WTC11 (cell line): ENCODE data around the gene COL6A5. TPM values are rescaled to one million over a fixed set of nuclear protein-coding genes. Genes with fewer than 3 reads are reported as not detected.

Source experiments
- ATAC-seq: fragments of 200-7000 bp; cut with Tn5 transposase; 2 replicates; pipeline ENCODE4 v1.10.0; 2021; ENCODE audit warnings: mild to moderate bottlenecking, moderate library complexity
- CTCF ChIA-PET: fragments of 300-600 bp; sonication (Branson Sonifier 250); formaldehyde crosslinking; loops from one replicate; lab custom pipeline; 2021; ENCODE audit warnings: antibody characterized with exemption; lab: Charles Lee
- POLR2A ChIA-PET: fragments of 350-600 bp; sonication (Branson Sonifier 250); formaldehyde crosslinking; loops from one replicate; lab custom pipeline; 2021; ENCODE audit warnings: antibody characterized with exemption; lab: Charles Lee
- DNase-seq: peaks from one replicate; pipeline ENCODE4 v3.0.0; 2021; ENCODE audit warnings: low spot score
- H3K27ac Mint-ChIP-seq: 2 replicates; pipeline ENCODE4 v1.8.0; 2021; ENCODE audit warnings: mixed read lengths
- H3K27me3 Mint-ChIP-seq: 2 replicates; pipeline ENCODE4 v1.8.0; 2021; ENCODE audit warnings: low read depth, mild to moderate bottlenecking, moderate library complexity, mixed read lengths
- H3K36me3 Mint-ChIP-seq: 2 replicates; pipeline ENCODE4 v1.8.0; 2021; ENCODE audit warnings: mixed read lengths
- H3K4me1 Mint-ChIP-seq: 2 replicates; pipeline ENCODE4 v1.8.0; 2022; ENCODE audit warnings: mixed read lengths
- H3K4me3 Mint-ChIP-seq: 2 replicates; pipeline ENCODE4 v1.8.0; 2021; ENCODE audit warnings: mild to moderate bottlenecking, moderate library complexity, mixed read lengths
- H3K9me3 Mint-ChIP-seq: 2 replicates; pipeline ENCODE4 v1.8.0; 2021; ENCODE audit warnings: mixed read lengths
- ATF1 ChIP-seq: sonication (generic); formaldehyde crosslinking; IDR thresholded peaks from 2 replicates; pipeline ENCODE4 v1.8.1; 2023; ENCODE audit warnings: mild to moderate bottlenecking, moderate library complexity, missing genetic modification reagents
- ELF4 ChIP-seq: sonication (generic); formaldehyde crosslinking; IDR thresholded peaks from 2 replicates; pipeline ENCODE4 v1.8.1; 2022; ENCODE audit warnings: low read depth, mild to moderate bottlenecking, moderate library complexity, missing genetic modification reagents
- ESRRA ChIP-seq: sonication (generic); formaldehyde crosslinking; IDR thresholded peaks from 2 replicates; pipeline ENCODE4 v1.8.1; 2022; ENCODE audit warnings: mild to moderate bottlenecking, missing genetic modification reagents, borderline replicate concordance
- FOXP1 ChIP-seq: sonication (generic); formaldehyde crosslinking; IDR thresholded peaks from 2 replicates; pipeline ENCODE4 v1.8.0; 2022; ENCODE audit warnings: missing genetic modification reagents, mild to moderate bottlenecking, moderate library complexity, borderline replicate concordance
- JAZF1 ChIP-seq: fragments of 250-450 bp; sonication (Bioruptor Pico); IDR thresholded peaks from 2 replicates; pipeline ENCODE4 v1.9.0; 2021; ENCODE audit warnings: moderate library complexity, mild to moderate bottlenecking, inconsistent platforms
- JUN ChIP-seq: sonication (generic); formaldehyde crosslinking; IDR thresholded peaks from 2 replicates; pipeline ENCODE4 v1.8.0; 2023; ENCODE audit warnings: mild to moderate bottlenecking, missing genetic modification reagents
- MXD4 ChIP-seq: fragments of 250-450 bp; sonication (Bioruptor Pico); IDR thresholded peaks from 2 replicates; pipeline ENCODE4 v1.8.0; 2021; ENCODE audit warnings: mild to moderate bottlenecking, moderate library complexity, borderline replicate concordance
- MYBL2 ChIP-seq: sonication (generic); formaldehyde crosslinking; IDR thresholded peaks from 2 replicates; pipeline ENCODE4 v1.8.1; 2023; ENCODE audit warnings: mild to moderate bottlenecking, moderate library complexity, missing genetic modification reagents
- NR2C2 ChIP-seq: sonication (generic); formaldehyde crosslinking; IDR thresholded peaks from 2 replicates; pipeline ENCODE4 v1.8.0; 2022; ENCODE audit warnings: mild to moderate bottlenecking, missing genetic modification reagents
- OVOL2 ChIP-seq: fragments of 250-450 bp; sonication (Bioruptor Pico); IDR thresholded peaks from 2 replicates; pipeline ENCODE4 v1.9.0; 2021; ENCODE audit warnings: mild to moderate bottlenecking, borderline replicate concordance
- PRRX2 ChIP-seq: fragments of 250-450 bp; sonication (Bioruptor Pico); IDR thresholded peaks from 2 replicates; pipeline ENCODE4 v1.8.0; 2021; ENCODE audit warnings: mild to moderate bottlenecking
- SMAD3 ChIP-seq: sonication (generic); formaldehyde crosslinking; IDR thresholded peaks from 2 replicates; pipeline ENCODE4 v1.8.0; 2022; ENCODE audit warnings: missing genetic modification reagents, mild to moderate bottlenecking, borderline replicate concordance
- SOX15 ChIP-seq: fragments of 250-450 bp; sonication (Bioruptor Pico); IDR thresholded peaks from 2 replicates; pipeline ENCODE4 v1.9.0; 2021; ENCODE audit warnings: mild to moderate bottlenecking
- TP53 ChIP-seq: sonication (generic); formaldehyde crosslinking; IDR thresholded peaks from 2 replicates; pipeline ENCODE4 v1.8.1; 2023; ENCODE audit warnings: mild to moderate bottlenecking, missing genetic modification reagents
- ZNF121 ChIP-seq: sonication (generic); formaldehyde crosslinking; IDR thresholded peaks from 2 replicates; pipeline ENCODE4 v1.8.0; 2023; ENCODE audit warnings: missing genetic modification reagents
- ZNF232 ChIP-seq: sonication (generic); formaldehyde crosslinking; IDR thresholded peaks from 2 replicates; pipeline ENCODE4 v1.8.0; 2022; ENCODE audit warnings: mild to moderate bottlenecking, missing genetic modification reagents
- ZNF263 ChIP-seq: sonication (generic); formaldehyde crosslinking; IDR thresholded peaks from 2 replicates; pipeline ENCODE4 v1.8.1; 2022; ENCODE audit warnings: low read depth, mild to moderate bottlenecking, moderate library complexity, missing genetic modification reagents
- ZNF317 ChIP-seq: sonication (generic); formaldehyde crosslinking; IDR thresholded peaks from 2 replicates; pipeline ENCODE4 v1.8.1; 2023; ENCODE audit warnings: low read depth, mild to moderate bottlenecking, moderate library complexity, missing genetic modification reagents, borderline replicate concordance
- total RNA-seq: library from RNA; stranded (reverse); gene quantifications from 3 replicates; pipeline ENCODE4 v1.2.3, GENCODE V29; 2021
- TF ChIP-seq, protein P1 (sequence below): sonication (generic); formaldehyde crosslinking; IDR thresholded peaks from 2 replicates; pipeline ENCODE4 v1.8.0; 2022; ENCODE audit warnings: mild to moderate bottlenecking, missing genetic modification reagents
- TF ChIP-seq, protein P2 (sequence below): sonication (generic); formaldehyde crosslinking; conservative IDR thresholded peaks from 2 replicates; pipeline ENCODE4 v1.8.1; 2022; ENCODE audit warnings: mild to moderate bottlenecking, missing genetic modification reagents
- TF ChIP-seq, protein P3 (sequence below): fragments of 250-450 bp; sonication (Bioruptor Pico); IDR thresholded peaks from 2 replicates; pipeline ENCODE4 v1.9.0; 2021; ENCODE audit warnings: mild to moderate bottlenecking
- TF ChIP-seq, protein P4 (sequence below): fragments of 250-450 bp; sonication (Bioruptor Pico); IDR thresholded peaks from 2 replicates; pipeline ENCODE4 v1.9.0; 2021; ENCODE audit warnings: moderate library complexity, mild to moderate bottlenecking, inconsistent platforms, borderline replicate concordance
- TF ChIP-seq, protein P5 (sequence below): sonication (generic); formaldehyde crosslinking; IDR thresholded peaks from 2 replicates; pipeline ENCODE4 v1.8.0; 2023; ENCODE audit warnings: missing genetic modification reagents
- TF ChIP-seq, protein P6 (sequence below): sonication (generic); formaldehyde crosslinking; IDR thresholded peaks from 2 replicates; pipeline ENCODE4 v1.8.1; 2023; ENCODE audit warnings: mild to moderate bottlenecking, missing genetic modification reagents, borderline replicate concordance
- TF ChIP-seq, protein P7 (sequence below): fragments of 250-450 bp; sonication (Bioruptor Pico); IDR thresholded peaks from 2 replicates; pipeline ENCODE4 v1.9.0; 2021; ENCODE audit warnings: mild to moderate bottlenecking
- TF ChIP-seq, protein P8 (sequence below): fragments of 200-600 bp; IDR thresholded peaks from 2 replicates; pipeline ENCODE4 v1.8.0; 2022; ENCODE audit warnings: antibody characterized with exemption

COL6A5 gene
- total RNA-seq, 1 experiment from 2014 or later, result not detected

DNA sequence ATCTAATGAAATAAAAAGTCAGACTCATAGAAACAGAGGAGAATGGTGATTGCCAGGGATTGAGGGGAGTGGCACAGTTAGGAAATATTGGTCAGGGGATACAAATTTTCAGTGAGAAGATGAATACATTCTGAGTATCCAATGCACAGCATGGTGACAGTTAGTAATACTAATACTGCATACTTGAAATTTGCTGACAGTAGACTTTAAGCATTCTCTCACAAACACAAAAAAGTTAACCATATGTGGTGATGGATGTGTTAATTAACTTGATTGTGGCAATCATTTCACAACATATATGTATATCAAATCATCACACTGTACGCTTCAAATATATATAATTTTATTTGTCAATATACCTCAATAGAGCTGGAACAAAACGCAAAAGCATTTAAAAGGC is 162.3 kb downstream of the COL6A5 start:
- POLR2A ChIA-PET, result no interaction called here
- Mint-ChIP-seq H3K9me3 (no peaks in the 10 kb centered on the region), H3K4me3 (no peak overlapping the region)

DNA sequence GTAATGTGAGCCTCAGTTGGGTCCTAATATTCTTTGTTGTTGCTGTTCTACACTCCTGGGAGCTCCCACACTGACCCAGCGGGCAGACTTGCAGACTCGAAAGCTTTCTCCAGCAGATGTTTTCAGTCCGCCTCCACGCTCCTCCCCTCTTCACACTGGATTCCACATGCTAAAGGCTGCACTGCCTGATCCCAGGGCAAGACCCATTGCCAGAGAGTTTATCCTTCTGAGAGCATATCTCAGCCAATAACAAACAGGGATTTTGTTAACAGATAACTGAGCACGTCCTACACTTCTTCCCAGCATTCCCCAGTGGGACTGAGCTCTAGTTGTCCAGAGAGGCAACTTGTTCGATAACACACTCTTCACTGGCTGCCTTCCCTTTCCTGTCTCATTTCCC is 163.5 kb downstream of the COL6A5 start:
- Mint-ChIP-seq H3K9me3 (no peaks in the 10 kb centered on the region), H3K4me3 (no peak overlapping the region), H3K27ac (no peak overlapping the region; the same call in 1 of the 2 replicates), H3K4me1 (peaks cover 5% of the 10 kb centered on the region), H3K36me3 (no peaks in the 10 kb centered on the region), H3K27me3 (peaks cover 4% of the 10 kb centered on the region)
- ChIA-PET POLR2A (no interaction called here), CTCF (no interaction called here)
- DNase-seq, result no peak
- ATAC-seq, result peak; percentile 50
- no peak for TF ChIP-seq JAZF1 (CRISPR knock-in tag)
- no peak for TF ChIP-seq JUN (CRISPR knock-in tag)
- no peak for TF ChIP-seq ATF1
- TF ChIP-seq, protein P1, sequence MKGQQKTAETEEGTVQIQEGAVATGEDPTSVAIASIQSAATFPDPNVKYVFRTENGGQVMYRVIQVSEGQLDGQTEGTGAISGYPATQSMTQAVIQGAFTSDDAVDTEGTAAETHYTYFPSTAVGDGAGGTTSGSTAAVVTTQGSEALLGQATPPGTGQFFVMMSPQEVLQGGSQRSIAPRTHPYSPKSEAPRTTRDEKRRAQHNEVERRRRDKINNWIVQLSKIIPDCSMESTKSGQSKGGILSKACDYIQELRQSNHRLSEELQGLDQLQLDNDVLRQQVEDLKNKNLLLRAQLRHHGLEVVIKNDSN, result no peak
- TF ChIP-seq, protein P2, sequence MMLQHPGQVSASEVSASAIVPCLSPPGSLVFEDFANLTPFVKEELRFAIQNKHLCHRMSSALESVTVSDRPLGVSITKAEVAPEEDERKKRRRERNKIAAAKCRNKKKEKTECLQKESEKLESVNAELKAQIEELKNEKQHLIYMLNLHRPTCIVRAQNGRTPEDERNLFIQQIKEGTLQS (CRISPR knock-in tag), result no peak
- TF ChIP-seq SOX15, result no peak
- TF ChIP-seq ZNF121, result no peak
- no peak for TF ChIP-seq FOXP1
- TF ChIP-seq, protein P3, sequence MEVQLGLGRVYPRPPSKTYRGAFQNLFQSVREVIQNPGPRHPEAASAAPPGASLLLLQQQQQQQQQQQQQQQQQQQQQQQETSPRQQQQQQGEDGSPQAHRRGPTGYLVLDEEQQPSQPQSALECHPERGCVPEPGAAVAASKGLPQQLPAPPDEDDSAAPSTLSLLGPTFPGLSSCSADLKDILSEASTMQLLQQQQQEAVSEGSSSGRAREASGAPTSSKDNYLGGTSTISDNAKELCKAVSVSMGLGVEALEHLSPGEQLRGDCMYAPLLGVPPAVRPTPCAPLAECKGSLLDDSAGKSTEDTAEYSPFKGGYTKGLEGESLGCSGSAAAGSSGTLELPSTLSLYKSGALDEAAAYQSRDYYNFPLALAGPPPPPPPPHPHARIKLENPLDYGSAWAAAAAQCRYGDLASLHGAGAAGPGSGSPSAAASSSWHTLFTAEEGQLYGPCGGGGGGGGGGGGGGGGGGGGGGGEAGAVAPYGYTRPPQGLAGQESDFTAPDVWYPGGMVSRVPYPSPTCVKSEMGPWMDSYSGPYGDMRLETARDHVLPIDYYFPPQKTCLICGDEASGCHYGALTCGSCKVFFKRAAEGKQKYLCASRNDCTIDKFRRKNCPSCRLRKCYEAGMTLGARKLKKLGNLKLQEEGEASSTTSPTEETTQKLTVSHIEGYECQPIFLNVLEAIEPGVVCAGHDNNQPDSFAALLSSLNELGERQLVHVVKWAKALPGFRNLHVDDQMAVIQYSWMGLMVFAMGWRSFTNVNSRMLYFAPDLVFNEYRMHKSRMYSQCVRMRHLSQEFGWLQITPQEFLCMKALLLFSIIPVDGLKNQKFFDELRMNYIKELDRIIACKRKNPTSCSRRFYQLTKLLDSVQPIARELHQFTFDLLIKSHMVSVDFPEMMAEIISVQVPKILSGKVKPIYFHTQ (CRISPR knock-in tag), result no peak
- TF ChIP-seq ELF4 (CRISPR knock-in tag), result no peak
- TF ChIP-seq MXD4, result no peak
- no peak for TF ChIP-seq TP53
- TF ChIP-seq, protein P4, sequence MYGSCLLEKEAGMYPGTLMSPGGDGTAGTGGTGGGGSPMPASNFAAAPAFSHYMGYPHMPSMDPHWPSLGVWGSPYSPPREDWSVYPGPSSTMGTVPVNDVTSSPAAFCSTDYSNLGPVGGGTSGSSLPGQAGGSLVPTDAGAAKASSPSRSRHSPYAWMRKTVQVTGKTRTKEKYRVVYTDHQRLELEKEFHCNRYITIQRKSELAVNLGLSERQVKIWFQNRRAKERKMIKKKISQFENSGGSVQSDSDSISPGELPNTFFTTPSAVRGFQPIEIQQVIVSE (CRISPR knock-in tag), result no peak
- TF ChIP-seq ZNF263 (CRISPR knock-in tag), result no peak
- TF ChIP-seq, protein P5, sequence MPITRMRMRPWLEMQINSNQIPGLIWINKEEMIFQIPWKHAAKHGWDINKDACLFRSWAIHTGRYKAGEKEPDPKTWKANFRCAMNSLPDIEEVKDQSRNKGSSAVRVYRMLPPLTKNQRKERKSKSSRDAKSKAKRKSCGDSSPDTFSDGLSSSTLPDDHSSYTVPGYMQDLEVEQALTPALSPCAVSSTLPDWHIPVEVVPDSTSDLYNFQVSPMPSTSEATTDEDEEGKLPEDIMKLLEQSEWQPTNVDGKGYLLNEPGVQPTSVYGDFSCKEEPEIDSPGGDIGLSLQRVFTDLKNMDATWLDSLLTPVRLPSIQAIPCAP (CRISPR knock-in tag), result no peak
- no peak for TF ChIP-seq ESRRA (CRISPR knock-in tag)

More for the DNA sequence above, 162.3 kb downstream of the COL6A5 start:
- Mint-ChIP-seq H3K4me1 (peaks cover 5% of the 10 kb centered on the region), H3K36me3 (no peaks in the 10 kb centered on the region), H3K27me3 (no peaks in the 10 kb centered on the region; the same call in 1 of the 2 replicates), H3K27ac (no peak overlapping the region)
- CTCF ChIA-PET, result no interaction called here
- ATAC-seq (no peak), DNase-seq (no peak)
- no peak for TF ChIP-seq ZNF232 (CRISPR knock-in tag)
- TF ChIP-seq MYBL2 (CRISPR knock-in tag), result no peak
- no peak for TF ChIP-seq PRRX2 (CRISPR knock-in tag)
- no peak for TF ChIP-seq SMAD3 (CRISPR knock-in tag)
- TF ChIP-seq OVOL2 (CRISPR knock-in tag), result no peak
- TF ChIP-seq TP53, result no peak
- TF ChIP-seq NR2C2 (CRISPR knock-in tag), result no peak
- TF ChIP-seq ZNF317 (CRISPR knock-in tag), result no peak
- TF ChIP-seq, protein P6, sequence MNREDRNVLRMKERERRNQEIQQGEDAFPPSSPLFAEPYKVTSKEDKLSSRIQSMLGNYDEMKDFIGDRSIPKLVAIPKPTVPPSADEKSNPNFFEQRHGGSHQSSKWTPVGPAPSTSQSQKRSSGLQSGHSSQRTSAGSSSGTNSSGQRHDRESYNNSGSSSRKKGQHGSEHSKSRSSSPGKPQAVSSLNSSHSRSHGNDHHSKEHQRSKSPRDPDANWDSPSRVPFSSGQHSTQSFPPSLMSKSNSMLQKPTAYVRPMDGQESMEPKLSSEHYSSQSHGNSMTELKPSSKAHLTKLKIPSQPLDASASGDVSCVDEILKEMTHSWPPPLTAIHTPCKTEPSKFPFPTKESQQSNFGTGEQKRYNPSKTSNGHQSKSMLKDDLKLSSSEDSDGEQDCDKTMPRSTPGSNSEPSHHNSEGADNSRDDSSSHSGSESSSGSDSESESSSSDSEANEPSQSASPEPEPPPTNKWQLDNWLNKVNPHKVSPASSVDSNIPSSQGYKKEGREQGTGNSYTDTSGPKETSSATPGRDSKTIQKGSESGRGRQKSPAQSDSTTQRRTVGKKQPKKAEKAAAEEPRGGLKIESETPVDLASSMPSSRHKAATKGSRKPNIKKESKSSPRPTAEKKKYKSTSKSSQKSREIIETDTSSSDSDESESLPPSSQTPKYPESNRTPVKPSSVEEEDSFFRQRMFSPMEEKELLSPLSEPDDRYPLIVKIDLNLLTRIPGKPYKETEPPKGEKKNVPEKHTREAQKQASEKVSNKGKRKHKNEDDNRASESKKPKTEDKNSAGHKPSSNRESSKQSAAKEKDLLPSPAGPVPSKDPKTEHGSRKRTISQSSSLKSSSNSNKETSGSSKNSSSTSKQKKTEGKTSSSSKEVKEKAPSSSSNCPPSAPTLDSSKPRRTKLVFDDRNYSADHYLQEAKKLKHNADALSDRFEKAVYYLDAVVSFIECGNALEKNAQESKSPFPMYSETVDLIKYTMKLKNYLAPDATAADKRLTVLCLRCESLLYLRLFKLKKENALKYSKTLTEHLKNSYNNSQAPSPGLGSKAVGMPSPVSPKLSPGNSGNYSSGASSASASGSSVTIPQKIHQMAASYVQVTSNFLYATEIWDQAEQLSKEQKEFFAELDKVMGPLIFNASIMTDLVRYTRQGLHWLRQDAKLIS (CRISPR knock-in tag), result no peak
- TF ChIP-seq, protein P7, sequence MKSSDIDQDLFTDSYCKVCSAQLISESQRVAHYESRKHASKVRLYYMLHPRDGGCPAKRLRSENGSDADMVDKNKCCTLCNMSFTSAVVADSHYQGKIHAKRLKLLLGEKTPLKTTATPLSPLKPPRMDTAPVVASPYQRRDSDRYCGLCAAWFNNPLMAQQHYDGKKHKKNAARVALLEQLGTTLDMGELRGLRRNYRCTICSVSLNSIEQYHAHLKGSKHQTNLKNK, result no peak
- TF ChIP-seq, protein P8, sequence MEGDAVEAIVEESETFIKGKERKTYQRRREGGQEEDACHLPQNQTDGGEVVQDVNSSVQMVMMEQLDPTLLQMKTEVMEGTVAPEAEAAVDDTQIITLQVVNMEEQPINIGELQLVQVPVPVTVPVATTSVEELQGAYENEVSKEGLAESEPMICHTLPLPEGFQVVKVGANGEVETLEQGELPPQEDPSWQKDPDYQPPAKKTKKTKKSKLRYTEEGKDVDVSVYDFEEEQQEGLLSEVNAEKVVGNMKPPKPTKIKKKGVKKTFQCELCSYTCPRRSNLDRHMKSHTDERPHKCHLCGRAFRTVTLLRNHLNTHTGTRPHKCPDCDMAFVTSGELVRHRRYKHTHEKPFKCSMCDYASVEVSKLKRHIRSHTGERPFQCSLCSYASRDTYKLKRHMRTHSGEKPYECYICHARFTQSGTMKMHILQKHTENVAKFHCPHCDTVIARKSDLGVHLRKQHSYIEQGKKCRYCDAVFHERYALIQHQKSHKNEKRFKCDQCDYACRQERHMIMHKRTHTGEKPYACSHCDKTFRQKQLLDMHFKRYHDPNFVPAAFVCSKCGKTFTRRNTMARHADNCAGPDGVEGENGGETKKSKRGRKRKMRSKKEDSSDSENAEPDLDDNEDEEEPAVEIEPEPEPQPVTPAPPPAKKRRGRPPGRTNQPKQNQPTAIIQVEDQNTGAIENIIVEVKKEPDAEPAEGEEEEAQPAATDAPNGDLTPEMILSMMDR, result no peak
- TF ChIP-seq ZNF263 (CRISPR knock-in tag), result no peak
